GM12874 (cell line): ENCODE results near the gene TECR.

ENCODE experiments used
- CTCF ChIP-seq: IDR thresholded peaks from 2 replicates; pipeline ENCODE4 v1.5.1; 2011; ENCODE audit warnings: low read depth, mild to moderate bottlenecking, control low read depth, low read length, moderate library complexity; ENCODE audit not compliant: insufficient read depth

Gene TECR

GRCh38 chr19:14514215-14514863 lies 15.1 kb upstream of the TECR start:
- no peak for TF ChIP-seq CTCF

- TF ChIP-seq CTCF: no peak
These were observed 13.8 kb upstream of the TECR start for GRCh38 chr19:14515501-14516047.

GRCh38 chr19:14516048-14516534 lies 13.3 kb upstream of the TECR start:
- no peak for TF ChIP-seq CTCF

GRCh38 chr19:14516746-14517438 lies 12.5 kb upstream of the TECR start:
- no peak for TF ChIP-seq CTCF

- no peak for TF ChIP-seq CTCF
These were observed 12.0 kb upstream of the TECR start for GRCh38 chr19:14517446-14517839.

- no peak for TF ChIP-seq CTCF
These were observed 11.4 kb upstream of the TECR start, which contains the start of gene DNAJB1 for GRCh38 chr19:14517840-14518505. Gene DNAJB1 (minus strand): TSS chr19:14518397. CDS start chr19:14518349, 48 bp downstream.

- no peak for TF ChIP-seq CTCF
These were observed 10.0 kb upstream of the TECR start for GRCh38 chr19:14519245-14519859.
